ENCODE data around the gene NOX5.

NOX5 gene

DNA sequence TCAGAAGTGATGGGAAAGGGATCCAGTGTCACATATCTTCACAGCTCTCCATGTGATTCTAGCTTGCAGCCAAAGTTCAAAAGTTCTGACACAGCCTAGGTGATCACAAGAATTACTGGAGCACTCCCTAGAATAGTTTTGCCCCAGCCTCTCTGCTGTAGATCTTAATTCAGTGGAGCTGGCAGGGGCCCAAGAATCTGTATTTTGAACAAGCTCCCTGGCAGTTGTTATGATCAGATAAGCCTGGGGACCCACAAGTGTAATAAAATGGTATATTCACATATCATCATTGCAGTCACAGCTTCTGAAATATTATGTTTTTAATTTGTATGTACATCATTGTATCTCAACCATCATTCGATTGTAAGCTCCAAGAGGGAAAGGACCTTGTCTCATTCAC is 62.3 kb downstream of the NOX5 start:
- no peak overlapping the region for H2BK15ac ChIP-seq (ENCODE audit: low read depth, poor library complexity, severe bottlenecking)
- WGBS: 93% methylated on average over 1 of the region's 1 CpG

DNA sequence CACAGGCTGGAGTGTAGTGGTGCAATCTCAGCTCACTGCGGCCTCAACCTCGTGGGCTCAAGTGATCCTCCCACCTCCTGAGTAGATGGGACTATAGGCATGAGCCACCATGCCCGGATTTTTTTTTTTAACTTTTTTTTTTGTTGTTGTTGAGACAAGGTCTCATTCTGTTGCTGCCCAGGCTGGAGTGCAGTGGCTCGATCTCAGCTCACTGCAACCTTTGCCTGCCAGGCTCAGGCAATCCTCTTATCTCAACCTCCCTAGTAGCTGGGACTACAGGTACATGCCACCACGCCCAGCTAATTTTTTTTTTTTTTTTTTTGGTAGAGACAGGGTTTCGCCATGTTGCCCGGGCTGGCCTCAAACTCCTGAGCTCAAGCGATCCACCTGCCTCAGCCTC is 64.1 kb downstream of the NOX5 start:
- H2BK120ac ChIP-seq (ENCODE audit: low read depth, low read length): no peak overlapping the region
- H3K9me3 ChIP-seq (ENCODE audit: control insufficient read depth, low read length): no peaks in the 10 kb centered on the region
- no peak overlapping the region for H3K23ac ChIP-seq (ENCODE audit: low read length in 2 of 2)
- no peak overlapping the region for H2BK5ac ChIP-seq (ENCODE audit: low read depth, low read length, poor library complexity, severe bottlenecking)
- no peak overlapping the region for H3K4me2 ChIP-seq (ENCODE audit: low read length, poor library complexity, severe bottlenecking)
- peaks cover 8% of the 10 kb centered on the region for H3K4me1 ChIP-seq (ENCODE audit: control insufficient read depth, insufficient read depth, low read depth, low read length)
- no peak overlapping the region for H4K8ac ChIP-seq (ENCODE audit: low read length)
- no peak overlapping the region for H2AK5ac ChIP-seq (ENCODE audit: low read length, severe bottlenecking)
- H3K36me3 ChIP-seq (ENCODE audit: control insufficient read depth in 1 of 2, insufficient read depth in 2 of 2, low read depth in 1 of 2, low read length in 2 of 2): no peaks in the 10 kb centered on the region
- H3K14ac ChIP-seq (ENCODE audit: low read length in 2 of 2): no peak overlapping the region
- H3K9ac ChIP-seq (ENCODE audit: low read length): no peak overlapping the region
- H3K4ac ChIP-seq (ENCODE audit: low read depth in 1 of 2, low read length in 2 of 2): no peak overlapping the region
- H4K91ac ChIP-seq (ENCODE audit: low read length): no peak overlapping the region
- no peaks in the 10 kb centered on the region for H3K27me3 ChIP-seq (ENCODE audit: control insufficient read depth in 1 of 2, insufficient read depth in 1 of 2, low read length in 2 of 2)
- H3K79me1 ChIP-seq (replicated peaks; ENCODE audit: low read length, poor library complexity, severe bottlenecking): no peaks in the 10 kb centered on the region
- H2AFZ ChIP-seq (ENCODE audit: low read depth, low read length): no peak overlapping the region
- H3K27ac ChIP-seq (ENCODE audit: low read length, poor library complexity, severe bottlenecking): no peak overlapping the region
- no peak for DNase-seq
- no peak overlapping the region for H2BK15ac ChIP-seq (ENCODE audit: low read depth, poor library complexity, severe bottlenecking)
- H2BK12ac ChIP-seq (ENCODE audit: low read length in 2 of 2): no peak overlapping the region
- no peak overlapping the region for H3K18ac ChIP-seq (ENCODE audit: low read depth in 1 of 2, low read length in 2 of 2)
- H3K4me3 ChIP-seq (ENCODE audit: insufficient read depth in 1 of 2, low read depth in 1 of 2, low read length in 2 of 2): no peak overlapping the region
- WGBS: 88% methylated on average over 7 of the region's 8 CpGs

More for the DNA sequence above, 62.3 kb downstream of the NOX5 start:
- Histone ChIP-seq H3K27ac (ENCODE audit: low read length, poor library complexity, severe bottlenecking) (no peak overlapping the region), H2AFZ (ENCODE audit: low read depth, low read length) (no peak overlapping the region), H3K14ac (ENCODE audit: low read length in 2 of 2) (no peak overlapping the region), H3K27me3 (ENCODE audit: control insufficient read depth in 1 of 2, insufficient read depth in 1 of 2, low read length in 2 of 2) (no peaks in the 10 kb centered on the region), H3K79me1 (replicated peaks; ENCODE audit: low read length, poor library complexity, severe bottlenecking) (no peaks in the 10 kb centered on the region), H3K9ac (ENCODE audit: low read length) (no peak overlapping the region), H4K8ac (ENCODE audit: low read length) (no peak overlapping the region), H3K4me3 (ENCODE audit: insufficient read depth in 1 of 2, low read depth in 1 of 2, low read length in 2 of 2) (no peak overlapping the region), H2BK5ac (ENCODE audit: low read depth, low read length, poor library complexity, severe bottlenecking) (no peak overlapping the region), H3K4me2 (ENCODE audit: low read length, poor library complexity, severe bottlenecking) (no peak overlapping the region), H3K4me1 (ENCODE audit: control insufficient read depth, insufficient read depth, low read depth, low read length) (peaks cover 8% of the 10 kb centered on the region), H4K91ac (ENCODE audit: low read length) (no peak overlapping the region), H3K36me3 (ENCODE audit: control insufficient read depth in 1 of 2, insufficient read depth in 2 of 2, low read depth in 1 of 2, low read length in 2 of 2) (no peaks in the 10 kb centered on the region), H2BK12ac (ENCODE audit: low read length in 2 of 2) (no peak overlapping the region), H2AK5ac (ENCODE audit: low read length, severe bottlenecking) (no peak overlapping the region), H3K4ac (ENCODE audit: low read depth in 1 of 2, low read length in 2 of 2) (no peak overlapping the region), H3K23ac (ENCODE audit: low read length in 2 of 2) (no peak overlapping the region), H3K9me3 (ENCODE audit: control insufficient read depth, low read length) (no peaks in the 10 kb centered on the region), H3K18ac (ENCODE audit: low read depth in 1 of 2, low read length in 2 of 2) (no peak overlapping the region), H2BK120ac (ENCODE audit: low read depth, low read length) (no peak overlapping the region)
- no peak for DNase-seq

DNA sequence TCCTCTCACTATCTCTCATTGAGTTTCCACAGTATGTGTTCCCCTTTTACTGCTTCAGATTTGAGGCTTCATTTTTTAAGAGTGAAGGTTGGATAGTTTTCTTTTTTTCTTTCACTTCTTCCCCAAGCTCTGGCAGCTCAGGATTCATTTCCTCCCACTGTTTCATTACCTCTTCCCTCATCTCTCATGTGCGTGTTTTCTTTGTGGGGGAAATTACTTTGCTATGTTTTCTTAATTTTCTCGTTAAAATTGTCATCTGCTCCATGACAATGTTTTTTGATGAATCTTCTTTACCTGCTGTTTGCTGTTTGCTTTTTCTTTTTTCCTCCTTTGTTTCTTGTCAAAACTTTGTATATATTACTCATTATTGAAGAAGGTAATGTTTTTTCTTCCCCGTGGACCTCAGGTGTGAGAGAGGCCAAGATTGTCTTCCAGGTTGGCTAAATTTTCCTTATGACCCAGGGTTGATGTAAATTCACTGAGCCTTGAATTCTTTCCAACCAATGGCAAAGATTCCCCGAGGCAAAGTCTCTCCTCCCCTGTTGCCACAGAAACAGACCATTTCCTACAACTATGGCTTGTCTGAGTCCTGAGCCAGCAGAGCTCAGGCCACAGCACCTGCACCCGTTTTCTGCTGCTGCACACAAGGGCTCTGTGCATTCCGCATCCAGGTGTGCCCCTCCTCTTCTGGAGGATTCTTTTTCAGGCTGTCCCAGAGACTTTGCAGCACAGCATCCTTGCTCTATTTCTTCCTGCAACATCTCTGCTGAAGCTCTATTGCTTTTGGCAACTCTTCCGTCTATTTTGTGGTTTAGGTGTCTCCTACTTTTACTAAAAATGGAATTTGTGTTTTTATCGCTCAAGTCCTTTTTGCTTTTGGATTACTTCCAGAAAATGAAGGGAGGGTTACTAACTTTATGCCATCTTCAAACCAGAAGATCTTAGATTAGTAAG is 66.1 kb downstream of the NOX5 start:
- H3K27ac ChIP-seq (ENCODE audit: low read length, poor library complexity, severe bottlenecking): no peak overlapping the region
- peak overlapping the region; percentile 34 for H4K91ac ChIP-seq (ENCODE audit: low read length)
- no peak overlapping the region for H3K18ac ChIP-seq (ENCODE audit: low read depth in 1 of 2, low read length in 2 of 2)
- no peak overlapping the region for H3K4me2 ChIP-seq (ENCODE audit: low read length, poor library complexity, severe bottlenecking)
- no peak for DNase-seq
- H3K79me1 ChIP-seq (replicated peaks; ENCODE audit: low read length, poor library complexity, severe bottlenecking): no peaks in the 10 kb centered on the region
- H4K8ac ChIP-seq (ENCODE audit: low read length): no peak overlapping the region
- 79% methylated on average over 6 of the region's 8 CpGs for WGBS
- H3K36me3 ChIP-seq (ENCODE audit: control insufficient read depth in 1 of 2, insufficient read depth in 2 of 2, low read depth in 1 of 2, low read length in 2 of 2): no peaks in the 10 kb centered on the region
- H3K23ac ChIP-seq (ENCODE audit: low read length in 2 of 2): no peak overlapping the region
- H3K27me3 ChIP-seq (ENCODE audit: control insufficient read depth in 1 of 2, insufficient read depth in 1 of 2, low read length in 2 of 2): peaks cover 5 to 11% of the 10 kb centered on the region in 2 experiments
- no peak overlapping the region for H2BK15ac ChIP-seq (ENCODE audit: low read depth, poor library complexity, severe bottlenecking)
- peak overlapping the region in 1 of 2 experiments; percentile 34 for H3K4me3 ChIP-seq (ENCODE audit: insufficient read depth in 1 of 2, low read depth in 1 of 2, low read length in 2 of 2)
- H2BK5ac ChIP-seq (ENCODE audit: low read depth, low read length, poor library complexity, severe bottlenecking): no peak overlapping the region
- H3K4ac ChIP-seq (ENCODE audit: low read depth in 1 of 2, low read length in 2 of 2): no peak overlapping the region
- no peaks in the 10 kb centered on the region for H3K9me3 ChIP-seq (ENCODE audit: control insufficient read depth, low read length)
- no peak overlapping the region for H3K14ac ChIP-seq (ENCODE audit: low read length in 2 of 2)
- no peak overlapping the region for H2BK120ac ChIP-seq (ENCODE audit: low read depth, low read length)
- no peak overlapping the region for H2AK5ac ChIP-seq (ENCODE audit: low read length, severe bottlenecking)
- H3K9ac ChIP-seq (ENCODE audit: low read length): no peak overlapping the region
- peak overlapping the region; percentile 88 for H2AFZ ChIP-seq (ENCODE audit: low read depth, low read length)
- peaks cover 5% of the 10 kb centered on the region for H3K4me1 ChIP-seq (ENCODE audit: control insufficient read depth, insufficient read depth, low read depth, low read length)
- peak overlapping the region in 1 of 2 experiments; percentile 49 for H2BK12ac ChIP-seq (ENCODE audit: low read length in 2 of 2)

DNA sequence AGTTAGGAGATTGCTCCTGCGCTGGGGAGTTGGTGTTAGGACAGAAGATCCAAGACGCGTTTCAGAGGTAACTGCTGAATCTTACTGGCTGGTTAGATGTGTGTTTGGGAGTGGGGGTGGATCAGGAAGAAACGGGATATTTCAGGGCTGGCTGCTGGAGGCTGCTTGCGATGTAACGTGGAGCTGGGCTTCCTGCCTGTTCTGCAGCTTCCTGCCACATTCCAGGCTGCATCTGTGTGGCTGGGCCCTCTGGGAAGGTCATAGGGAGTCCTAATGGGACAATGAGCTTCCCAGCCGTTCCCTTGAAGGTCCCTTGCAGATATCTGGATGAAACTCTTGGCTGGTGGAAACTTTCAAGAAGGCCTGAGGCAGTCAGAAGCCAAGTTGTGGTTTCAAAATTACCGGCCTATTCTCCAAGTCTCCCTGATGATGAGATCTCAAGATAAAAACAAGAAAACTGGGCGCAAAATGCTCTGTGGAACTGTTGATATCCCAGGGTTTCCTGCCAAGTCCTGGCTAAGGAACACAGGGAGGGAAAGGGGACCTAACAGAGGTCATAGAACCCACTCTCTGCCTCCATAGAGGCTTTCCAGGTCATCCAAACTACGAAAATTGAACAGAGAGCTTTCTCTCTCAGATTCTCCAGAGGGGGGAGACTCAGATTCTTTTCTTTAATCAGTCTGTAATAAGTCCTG is 67.0 kb downstream of the NOX5 start:
- Histone ChIP-seq H2AK5ac (ENCODE audit: low read length, severe bottlenecking) (no peak overlapping the region), H2BK12ac (ENCODE audit: low read length in 2 of 2) (peak overlapping the region; percentile 49 to 73), H3K27me3 (ENCODE audit: control insufficient read depth in 1 of 2, insufficient read depth in 1 of 2, low read length in 2 of 2) (peaks cover 9 to 14% of the 10 kb centered on the region in 2 experiments), H3K23ac (ENCODE audit: low read length in 2 of 2) (no peak overlapping the region), H3K4ac (ENCODE audit: low read depth in 1 of 2, low read length in 2 of 2) (peak overlapping the region; percentile 64 to 69), H3K18ac (ENCODE audit: low read depth in 1 of 2, low read length in 2 of 2) (peak overlapping the region; percentile 73 to 82), H4K8ac (ENCODE audit: low read length) (peak overlapping the region; percentile 70), H3K4me1 (ENCODE audit: control insufficient read depth, insufficient read depth, low read depth, low read length) (peaks cover 5% of the 10 kb centered on the region), H3K4me3 (ENCODE audit: insufficient read depth in 1 of 2, low read depth in 1 of 2, low read length in 2 of 2) (peak overlapping the region in 1 of 2 experiments; percentile 34), H4K91ac (ENCODE audit: low read length) (peak overlapping the region; percentile 34), H3K4me2 (ENCODE audit: low read length, poor library complexity, severe bottlenecking) (no peak overlapping the region), H2BK15ac (ENCODE audit: low read depth, poor library complexity, severe bottlenecking) (peak overlapping the region; percentile 90), H3K79me1 (replicated peaks; ENCODE audit: low read length, poor library complexity, severe bottlenecking) (no peaks in the 10 kb centered on the region), H2BK120ac (ENCODE audit: low read depth, low read length) (peak overlapping the region; percentile 42), H3K36me3 (ENCODE audit: control insufficient read depth in 1 of 2, insufficient read depth in 2 of 2, low read depth in 1 of 2, low read length in 2 of 2) (no peaks in the 10 kb centered on the region), H2BK5ac (ENCODE audit: low read depth, low read length, poor library complexity, severe bottlenecking) (no peak overlapping the region), H3K9me3 (ENCODE audit: control insufficient read depth, low read length) (no peaks in the 10 kb centered on the region), H3K9ac (ENCODE audit: low read length) (peak overlapping the region; percentile 51), H2AFZ (ENCODE audit: low read depth, low read length) (peak overlapping the region; percentile 88), H3K27ac (ENCODE audit: low read length, poor library complexity, severe bottlenecking) (no peak overlapping the region), H3K14ac (ENCODE audit: low read length in 2 of 2) (no peak overlapping the region)
- peak; percentile 33 for DNase-seq
- 68% methylated on average over 9 of the region's 10 CpGs for WGBS

Measured in mesenchymal stem cell (in vitro differentiated cells and primary cell).